Measurements from ENCODE around the gene PHF23.

The PHF23 gene

DNA sequence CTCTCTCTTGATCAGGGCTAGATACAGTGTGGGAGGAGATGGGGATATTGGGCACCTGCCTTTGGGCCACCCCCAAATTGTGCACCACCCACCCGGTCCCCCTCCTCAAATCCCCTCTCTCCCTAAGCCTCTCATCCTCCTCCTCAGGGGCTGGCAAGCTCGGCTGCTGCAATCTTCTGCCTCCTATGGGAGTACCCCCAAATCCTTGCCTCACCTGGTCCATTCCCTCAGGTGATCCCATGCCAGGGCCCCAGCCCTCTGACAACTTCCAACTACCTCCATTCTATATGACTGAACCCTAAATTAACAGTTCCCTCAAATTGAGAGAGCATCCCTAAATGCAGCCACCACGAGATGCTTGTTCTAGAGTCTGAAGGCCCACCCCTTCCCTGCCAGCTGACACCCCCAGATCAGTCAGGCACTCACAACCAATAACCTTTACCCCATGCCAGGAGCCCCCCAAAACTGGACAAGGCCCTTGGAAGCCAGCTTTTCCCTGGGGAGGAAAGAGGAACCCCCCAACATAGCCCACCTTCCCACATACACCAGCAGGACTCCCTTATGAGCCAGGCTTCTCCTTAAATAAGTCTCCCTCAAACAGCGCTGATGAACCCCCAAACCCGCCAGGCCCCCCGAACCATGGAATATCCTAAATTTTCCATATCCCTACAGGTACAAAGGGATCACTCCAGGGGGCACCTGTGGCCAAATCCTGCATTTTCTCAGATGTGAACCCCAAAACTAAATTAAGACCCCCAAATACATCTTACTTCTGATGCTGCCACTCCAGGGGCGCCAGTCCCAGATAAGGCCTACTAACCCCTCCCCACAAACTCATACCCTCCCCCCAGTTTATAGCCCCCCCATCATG lies 22.8 kb downstream of the PHF23 start:
- H3K36me3 Mint-ChIP-seq, result no peaks in the 10 kb centered on the region
- peaks cover 48% of the 10 kb centered on the region for H3K4me1 Mint-ChIP-seq
- H3K27ac Mint-ChIP-seq, result peak overlapping the region; percentile 90
- H3K4me3 Mint-ChIP-seq, result peak overlapping the region; percentile 21
- ATAC-seq (ENCODE audit: low read depth) (no peak), DNase-seq (ENCODE audit: low spot score in 2 of 2) (no peak)
- no peaks in the 10 kb centered on the region for H3K9me3 Mint-ChIP-seq
- H3K27me3 Mint-ChIP-seq, result peaks cover 9% of the 10 kb centered on the region

DNA sequence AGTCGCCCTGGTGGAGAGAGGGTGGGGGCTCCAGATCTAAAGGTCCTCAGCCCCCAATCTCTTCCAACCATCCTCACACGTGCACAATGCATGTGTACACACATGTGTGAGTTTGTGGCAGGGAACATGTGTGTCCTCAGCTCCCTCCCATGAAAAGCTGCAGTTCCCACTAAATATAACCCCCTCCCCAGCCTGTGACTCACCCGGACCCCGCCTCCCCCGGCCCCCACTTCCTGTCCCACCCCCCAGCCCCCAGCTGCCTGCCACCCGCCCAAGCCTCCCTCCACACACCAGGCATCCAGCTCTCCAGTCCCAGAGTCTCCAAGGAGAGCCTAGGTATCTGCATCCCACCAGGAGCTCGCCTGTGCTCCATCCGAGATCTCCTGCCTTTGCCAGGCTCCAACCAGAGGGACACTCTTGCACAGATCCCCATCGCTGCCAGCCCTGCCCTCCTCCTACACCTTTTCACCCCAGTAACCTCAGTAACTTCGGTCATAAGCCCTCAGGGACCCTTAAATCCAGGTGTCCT lies 23.5 kb downstream of the PHF23 start:
- Mint-ChIP-seq H3K4me3 (peak overlapping the region; percentile 21), H3K4me1 (peaks cover 42% of the 10 kb centered on the region), H3K36me3 (no peaks in the 10 kb centered on the region), H3K27ac (peak overlapping the region; percentile 90), H3K27me3 (peaks cover 9% of the 10 kb centered on the region), H3K9me3 (no peaks in the 10 kb centered on the region)
- ATAC-seq (ENCODE audit: low read depth), result no peak
- no peak for DNase-seq (ENCODE audit: low spot score in 2 of 2)

DNA sequence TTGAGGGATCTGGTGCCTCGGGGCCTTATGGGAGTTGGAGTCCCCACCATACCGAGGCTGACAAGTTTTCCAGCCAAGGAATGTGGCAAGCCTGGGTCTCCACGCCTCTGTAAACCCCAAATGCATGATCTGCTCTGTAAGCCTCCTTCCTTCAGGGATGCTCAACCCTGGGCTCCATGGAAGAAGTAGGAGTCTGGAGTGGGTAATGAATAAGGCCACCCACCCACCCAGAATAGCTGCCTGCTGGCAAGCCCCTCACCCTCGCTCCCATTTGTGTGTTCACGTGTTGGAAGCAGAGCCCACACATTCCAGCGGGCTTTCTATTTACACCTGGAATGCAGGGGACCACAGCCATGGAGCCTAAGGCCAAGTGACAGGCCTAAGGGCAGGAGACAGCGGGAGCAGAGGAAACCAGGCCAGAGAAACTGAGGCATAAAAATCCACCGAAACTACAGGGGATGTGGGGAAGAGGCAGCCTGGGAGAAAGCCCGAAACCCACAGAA lies 24.1 kb downstream of the PHF23 start:
- peaks cover 9% of the 10 kb centered on the region for H3K27me3 Mint-ChIP-seq
- no peak for ATAC-seq (ENCODE audit: low read depth)
- H3K4me3 Mint-ChIP-seq, result peak overlapping the region; percentile 96
- H3K4me1 Mint-ChIP-seq, result peaks cover 38% of the 10 kb centered on the region
- H3K27ac Mint-ChIP-seq, result peak overlapping the region; percentile 98
- no peak for DNase-seq (ENCODE audit: low spot score in 2 of 2)
- H3K36me3 Mint-ChIP-seq, result no peaks in the 10 kb centered on the region
- H3K9me3 Mint-ChIP-seq, result no peaks in the 10 kb centered on the region

DNA sequence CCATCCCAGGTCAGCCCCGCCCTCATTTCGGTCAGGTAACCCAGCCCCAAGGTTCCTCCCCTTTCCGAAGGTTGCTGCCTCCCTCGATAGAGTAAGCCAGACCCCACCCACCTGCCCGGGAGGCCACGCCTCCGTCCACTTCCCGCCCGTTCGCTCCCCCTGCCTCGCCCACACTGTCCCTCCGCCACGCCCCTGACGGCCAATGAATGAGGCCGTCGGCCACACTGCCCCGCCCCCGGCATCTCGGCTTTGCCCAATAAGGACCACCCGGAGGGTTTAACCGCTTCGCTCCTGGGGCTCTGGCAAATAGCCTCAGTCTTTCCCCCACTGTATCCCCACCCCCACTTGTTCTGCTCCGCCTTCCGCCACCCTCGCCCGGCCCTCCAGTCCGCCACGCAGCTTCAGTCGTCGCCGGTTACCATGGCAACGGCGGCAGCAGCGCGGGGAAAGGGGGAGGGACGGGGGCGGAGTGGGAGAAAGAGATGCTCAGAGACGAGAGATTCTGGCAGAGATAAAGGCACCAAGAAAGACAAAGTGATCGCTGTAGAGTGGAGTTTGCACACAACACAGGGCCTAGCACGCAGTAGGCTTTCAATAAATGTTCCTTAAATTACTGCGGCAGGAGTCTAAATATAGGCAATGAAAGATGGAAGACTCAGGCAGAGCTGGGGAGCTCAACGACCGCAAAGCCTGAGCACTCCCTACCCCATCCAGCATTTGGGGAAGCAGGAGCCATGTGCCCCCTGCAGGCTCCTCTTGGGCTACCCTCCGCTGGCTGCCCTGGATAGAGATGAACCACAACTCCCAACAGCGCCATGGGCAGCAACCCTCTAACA lies 24.7 kb downstream of the PHF23 start:
- peaks cover 9% of the 10 kb centered on the region for H3K27me3 Mint-ChIP-seq
- peak overlapping the region; percentile 98 for H3K27ac Mint-ChIP-seq
- peak; percentile 80 for ATAC-seq (ENCODE audit: low read depth)
- H3K36me3 Mint-ChIP-seq, result no peaks in the 10 kb centered on the region
- no peaks in the 10 kb centered on the region for H3K9me3 Mint-ChIP-seq
- peak; percentile 97 to 99 for DNase-seq (ENCODE audit: low spot score in 2 of 2)
- H3K4me3 Mint-ChIP-seq, result peak overlapping the region; percentile 96
- H3K4me1 Mint-ChIP-seq, result peaks cover 37% of the 10 kb centered on the region

DNA sequence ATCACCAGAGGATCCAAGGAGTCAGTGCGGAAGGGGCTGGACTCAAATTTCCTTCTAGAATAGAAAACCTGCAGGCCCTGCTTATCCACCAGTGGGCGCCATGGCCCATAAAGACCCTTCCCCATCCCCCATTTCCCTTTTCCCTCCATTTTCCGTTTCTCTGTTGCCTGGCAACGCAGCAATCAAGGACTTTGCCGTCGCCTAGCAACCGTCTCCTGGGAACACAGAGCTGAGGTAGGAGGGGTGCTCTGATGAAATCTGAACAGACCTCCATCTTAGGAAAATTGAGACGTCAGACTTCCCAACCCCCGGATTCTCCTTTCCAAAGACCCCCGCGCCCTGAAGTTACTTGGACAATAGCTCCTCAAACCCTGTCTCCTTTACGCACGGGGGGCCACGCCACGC lies 25.4 kb downstream of the PHF23 start:
- Mint-ChIP-seq H3K9me3 (no peaks in the 10 kb centered on the region), H3K27ac (peak overlapping the region; percentile 98), H3K4me1 (peaks cover 34% of the 10 kb centered on the region), H3K4me3 (peak overlapping the region; percentile 96), H3K36me3 (no peaks in the 10 kb centered on the region), H3K27me3 (peaks cover 9% of the 10 kb centered on the region)
- ATAC-seq (ENCODE audit: low read depth) (peak; percentile 18), DNase-seq (ENCODE audit: low spot score in 2 of 2) (peak in 1 of 2 donors; percentile 75)

DNA sequence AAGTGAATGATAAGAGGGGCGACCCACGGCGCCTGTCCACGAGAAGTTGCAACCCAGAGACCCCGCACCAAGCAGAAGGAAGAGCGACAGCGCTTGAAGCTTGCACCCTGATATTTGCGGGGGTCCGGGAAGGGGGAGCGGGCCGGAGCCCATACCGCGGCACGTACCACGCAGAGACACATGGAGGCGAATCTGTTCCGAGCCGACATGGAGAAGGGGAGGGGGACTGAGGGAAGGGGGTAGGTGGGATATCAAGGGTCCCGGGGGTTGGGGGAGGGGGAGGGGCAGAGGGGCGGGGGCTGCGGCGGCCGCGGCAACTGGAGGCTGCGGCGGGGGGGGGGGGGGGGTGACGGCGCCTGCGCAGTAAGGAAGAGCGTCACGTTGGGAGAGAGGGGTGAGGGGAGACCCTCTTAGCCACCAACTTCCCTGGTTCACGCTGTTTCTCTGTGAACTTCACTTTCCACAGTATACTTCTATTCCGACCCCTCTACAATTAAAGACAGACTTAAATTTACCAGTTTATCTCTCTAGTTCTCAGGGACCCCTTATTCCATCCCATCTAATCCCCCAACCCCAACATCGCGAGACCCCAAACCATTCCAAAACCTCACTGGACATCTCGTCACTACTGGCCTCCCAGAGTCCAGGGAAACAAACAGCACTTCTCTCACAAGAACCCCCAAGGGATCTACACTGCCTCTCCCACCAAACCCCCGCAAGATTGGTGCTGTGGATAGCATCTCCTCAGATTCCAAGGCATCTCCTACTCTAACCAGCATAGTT lies 27.6 kb downstream of the PHF23 start:
- peaks cover 39% of the 10 kb centered on the region for H3K4me1 Mint-ChIP-seq
- no peak overlapping the region for H3K4me3 Mint-ChIP-seq
- peaks cover 14% of the 10 kb centered on the region for H3K27me3 Mint-ChIP-seq
- no peak for DNase-seq (ENCODE audit: low spot score in 2 of 2)
- H3K9me3 Mint-ChIP-seq, result no peaks in the 10 kb centered on the region
- ATAC-seq (ENCODE audit: low read depth), result no peak
- H3K36me3 Mint-ChIP-seq, result no peaks in the 10 kb centered on the region
- H3K27ac Mint-ChIP-seq, result no peak overlapping the region

DNA sequence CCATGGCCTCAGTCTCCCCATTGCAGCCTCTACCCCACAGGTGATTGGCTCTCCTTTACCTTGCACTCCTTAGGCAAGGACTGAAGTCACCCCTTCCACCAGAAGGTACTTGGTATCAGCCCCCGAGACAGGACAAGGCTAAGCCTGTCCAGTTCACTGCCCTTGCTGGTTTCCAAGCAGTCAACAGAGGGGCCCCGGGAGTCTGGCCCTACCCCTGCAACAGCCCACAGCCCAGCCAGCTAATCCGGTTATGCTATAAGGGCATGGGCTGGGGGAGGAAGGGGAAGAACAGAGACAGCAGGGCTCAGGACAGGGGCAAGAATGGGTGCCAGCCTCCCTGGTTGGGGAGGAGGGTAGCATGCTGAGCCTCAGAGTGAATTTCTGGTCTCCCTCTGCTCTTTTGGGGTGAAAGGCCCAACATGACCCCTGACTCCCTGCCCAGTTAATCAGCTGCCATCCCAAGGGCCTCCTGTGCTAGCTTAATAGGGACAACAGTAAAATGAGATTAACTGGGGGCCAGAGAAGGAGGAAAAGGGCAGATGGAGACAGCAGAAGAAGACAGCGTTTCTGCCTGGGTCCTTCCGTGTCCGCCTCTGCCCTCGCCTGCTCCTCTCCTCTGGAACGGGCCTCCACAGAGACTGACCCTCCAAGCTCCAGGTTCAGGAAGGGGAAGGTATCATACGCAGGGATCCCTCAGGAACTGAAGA lies 30.4 kb downstream of the PHF23 start:
- H3K4me1 Mint-ChIP-seq, result peaks cover 39% of the 10 kb centered on the region
- no peaks in the 10 kb centered on the region for H3K9me3 Mint-ChIP-seq
- no peak overlapping the region for H3K4me3 Mint-ChIP-seq

DNA sequence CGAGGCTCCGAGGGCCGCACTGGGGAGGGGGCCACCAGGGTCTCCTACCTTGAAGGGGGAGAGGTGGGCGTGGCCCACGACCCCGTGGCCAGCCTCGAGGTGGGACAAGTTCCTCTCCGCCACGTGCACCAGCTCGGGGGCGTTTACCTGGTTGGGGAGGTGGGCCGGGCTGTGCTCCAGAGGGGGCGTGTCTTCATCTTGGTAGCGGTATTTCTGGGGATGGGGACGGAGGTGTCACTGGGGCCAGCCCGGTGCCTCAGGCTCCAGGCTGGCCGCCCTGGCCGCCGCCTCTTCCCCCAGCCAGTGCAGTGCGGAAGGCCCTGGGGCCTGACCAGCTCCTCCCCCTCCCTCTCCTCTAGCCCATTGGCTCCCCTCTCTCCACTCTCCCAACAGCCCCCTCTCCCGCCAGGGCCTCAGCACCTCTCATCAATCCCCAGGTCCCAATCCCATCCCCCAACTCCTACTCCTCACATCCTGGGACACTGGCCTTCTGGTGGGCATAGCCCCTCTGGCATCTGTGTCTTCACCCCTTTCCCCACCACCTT lies 31.2 kb downstream of the PHF23 start:
- H3K9me3 Mint-ChIP-seq, result no peaks in the 10 kb centered on the region
- peaks cover 8% of the 10 kb centered on the region for H3K27me3 Mint-ChIP-seq
- DNase-seq (ENCODE audit: low spot score in 2 of 2), result no peak
- peaks cover 33% of the 10 kb centered on the region for H3K4me1 Mint-ChIP-seq
- no peaks in the 10 kb centered on the region for H3K36me3 Mint-ChIP-seq
- no peak for ATAC-seq (ENCODE audit: low read depth)
- H3K4me3 Mint-ChIP-seq, result no peak overlapping the region
- peak overlapping the region; percentile 73 for H3K27ac Mint-ChIP-seq

More for the DNA sequence above, 30.4 kb downstream of the PHF23 start:
- DNase-seq (ENCODE audit: low spot score in 2 of 2), result no peak
- Mint-ChIP-seq H3K27ac (peak overlapping the region; percentile 73), H3K36me3 (no peaks in the 10 kb centered on the region), H3K27me3 (peaks cover 9% of the 10 kb centered on the region)
- no peak for ATAC-seq (ENCODE audit: low read depth)

DNA sequence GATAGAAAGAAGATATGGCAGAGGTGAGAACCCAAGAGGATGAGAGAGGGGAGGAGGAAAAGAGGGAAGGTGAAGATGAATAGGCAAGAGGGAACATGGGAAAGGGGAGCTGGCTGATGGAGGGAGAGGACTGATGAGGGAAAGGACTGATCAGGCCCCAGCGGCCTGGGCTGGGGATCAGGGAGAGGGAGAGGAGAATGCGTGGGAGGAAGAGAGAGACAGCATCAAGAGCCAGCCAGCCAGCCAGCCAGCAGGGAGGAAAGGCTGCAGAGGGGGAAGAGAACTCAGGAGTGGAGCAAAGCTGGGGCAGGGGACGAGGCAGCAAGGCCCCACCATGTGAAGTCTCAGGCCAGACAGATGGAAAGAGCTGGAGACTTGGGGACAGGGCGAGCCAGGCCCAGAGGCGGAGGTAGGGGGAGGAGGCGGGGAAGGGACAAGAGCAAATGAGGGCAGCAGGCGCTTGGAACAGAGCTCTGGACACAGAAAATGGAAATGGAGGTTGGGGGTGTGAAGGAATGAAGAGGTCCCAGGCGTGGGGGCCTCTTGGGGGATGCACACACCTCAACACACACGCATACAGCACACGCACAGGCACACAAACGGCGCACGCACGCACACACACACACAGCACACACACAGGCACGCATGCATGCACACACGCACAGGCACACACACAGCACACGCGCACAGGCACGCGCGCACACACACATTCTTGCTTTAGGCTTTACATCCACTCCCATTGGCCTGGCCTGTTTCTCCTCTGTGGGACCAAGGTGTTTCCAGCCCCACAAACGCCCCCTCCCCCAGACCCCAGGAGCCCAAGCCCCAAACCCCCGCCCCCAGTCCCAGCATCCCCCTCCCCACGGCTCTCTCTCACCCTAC lies 31.9 kb downstream of the PHF23 start:
- Mint-ChIP-seq H3K4me3 (no peak overlapping the region), H3K9me3 (no peaks in the 10 kb centered on the region), H3K27me3 (peaks cover 8% of the 10 kb centered on the region), H3K27ac (peak overlapping the region; percentile 95), H3K4me1 (peaks cover 33% of the 10 kb centered on the region), H3K36me3 (no peaks in the 10 kb centered on the region)
- ATAC-seq (ENCODE audit: low read depth) (no peak), DNase-seq (ENCODE audit: low spot score in 2 of 2) (no peak)

DNA sequence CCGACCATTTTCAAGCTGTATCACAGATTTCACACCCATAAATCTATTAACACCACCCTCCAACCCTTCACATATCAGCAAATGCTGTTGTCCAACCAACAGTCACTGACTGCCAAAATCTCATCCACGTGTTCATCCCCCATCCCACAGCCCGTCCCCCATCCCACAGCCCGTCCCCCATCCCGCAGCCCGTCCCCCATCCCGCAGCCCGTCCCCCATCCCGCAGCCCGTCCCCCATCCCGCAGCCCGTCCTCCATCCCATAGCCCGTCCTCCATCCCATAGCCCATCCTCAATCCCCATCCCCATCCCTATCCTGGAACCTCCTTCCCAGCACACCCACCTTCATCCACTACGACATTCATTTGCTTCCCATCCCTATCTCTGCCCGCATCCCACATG lies 33.7 kb downstream of the PHF23 start:
- Mint-ChIP-seq H3K4me1 (peaks cover 33% of the 10 kb centered on the region), H3K9me3 (no peaks in the 10 kb centered on the region), H3K4me3 (peak overlapping the region; percentile 76), H3K36me3 (no peaks in the 10 kb centered on the region), H3K27ac (peak overlapping the region; percentile 95), H3K27me3 (peaks cover 5% of the 10 kb centered on the region)
- DNase-seq (ENCODE audit: low spot score in 2 of 2) (no peak), ATAC-seq (ENCODE audit: low read depth) (no peak)

DNA sequence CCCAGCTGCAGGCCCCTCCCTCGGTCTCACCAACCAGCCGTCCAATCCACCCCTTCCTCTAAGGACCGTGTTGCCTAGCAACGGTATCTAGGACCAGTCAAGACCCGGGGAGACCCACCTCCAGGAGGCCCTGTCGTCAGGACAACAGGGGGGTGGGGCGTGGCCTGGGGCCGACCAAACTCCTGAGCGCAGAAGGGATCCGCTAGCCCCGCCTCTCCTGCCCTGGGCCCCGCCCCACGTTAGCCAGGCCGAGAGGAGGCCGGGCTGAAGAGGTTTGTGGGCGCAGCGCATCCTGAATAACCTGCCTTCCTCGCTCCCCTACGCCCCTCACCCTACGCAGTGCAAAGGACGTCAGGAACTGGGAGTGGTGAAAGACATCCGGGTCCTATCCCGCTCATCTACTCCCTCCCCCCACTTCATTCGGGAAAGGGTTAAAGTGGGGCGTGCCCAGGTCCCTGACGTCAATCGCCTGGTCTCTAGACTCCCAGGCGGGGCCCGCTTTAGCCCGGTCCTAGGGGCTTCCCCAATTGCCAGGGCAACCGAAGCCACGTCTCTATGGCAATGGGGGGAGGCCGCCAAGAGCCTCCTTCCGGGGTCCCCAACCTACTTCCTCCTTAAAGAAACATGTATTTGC lies 34.3 kb downstream of the PHF23 start:
- H3K9me3 Mint-ChIP-seq, result no peaks in the 10 kb centered on the region
- H3K4me1 Mint-ChIP-seq, result peaks cover 33% of the 10 kb centered on the region
- peak overlapping the region; percentile 95 for H3K27ac Mint-ChIP-seq
- H3K27me3 Mint-ChIP-seq, result peaks cover 5% of the 10 kb centered on the region
- DNase-seq (ENCODE audit: low spot score in 2 of 2) (peak; percentile 95 to 96), ATAC-seq (ENCODE audit: low read depth) (peak; percentile 82)
- H3K36me3 Mint-ChIP-seq, result no peaks in the 10 kb centered on the region
- peak overlapping the region; percentile 76 for H3K4me3 Mint-ChIP-seq

DNA sequence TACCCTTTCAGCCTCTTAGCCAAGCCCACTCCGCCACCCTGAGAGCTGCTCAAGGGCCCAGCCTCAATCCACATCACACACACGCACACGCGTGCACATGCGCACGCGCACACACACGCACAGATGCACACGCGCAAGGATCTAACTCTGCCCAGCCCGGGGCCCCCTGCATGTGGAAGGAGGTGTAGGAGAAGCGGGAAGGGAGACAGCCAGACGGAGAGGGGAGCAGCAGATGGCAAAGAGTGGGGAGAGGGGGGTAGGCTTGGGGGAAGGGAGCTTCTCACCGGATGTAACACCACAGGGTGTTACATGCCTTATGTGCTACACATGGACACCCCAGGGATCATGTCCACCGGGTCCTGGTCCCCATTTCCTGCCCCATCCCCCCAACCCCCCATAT lies 34.9 kb downstream of the PHF23 start:
- ATAC-seq (ENCODE audit: low read depth) (no peak), DNase-seq (ENCODE audit: low spot score in 2 of 2) (no peak)
- peaks cover 5% of the 10 kb centered on the region for H3K27me3 Mint-ChIP-seq
- no peaks in the 10 kb centered on the region for H3K36me3 Mint-ChIP-seq
- H3K4me1 Mint-ChIP-seq, result peaks cover 33% of the 10 kb centered on the region
- H3K27ac Mint-ChIP-seq, result peak overlapping the region; percentile 95
- no peaks in the 10 kb centered on the region for H3K9me3 Mint-ChIP-seq
- peak overlapping the region; percentile 76 for H3K4me3 Mint-ChIP-seq
